Lower leg skin (tissue), 4 donors: ENCODE results near the gene THADA. TPM values are rescaled to one million over a fixed set of nuclear protein-coding genes. Genes with fewer than 3 reads are reported as not detected.

ENCODE experiments used
- DNase-seq, 2 donors: peaks; one replicate each; pipeline ENCODE4 v3.0.0-alpha.2; 2019; ENCODE audit warnings: low spot score in 2 of 2
- H3K4me3 ChIP-seq: fragments of 200-600 bp; sonication (generic); 2 replicates; pipeline ENCODE4 v1.5.1; 2017; ENCODE audit warnings: mild to moderate bottlenecking, low read depth; ENCODE audit not compliant: poor library complexity, severe bottlenecking
- CTCF ChIP-seq, 3 donors: fragments of 450-650 bp; IDR thresholded peaks; one replicate each; pipeline ENCODE4 v1.5.1; 2016; ENCODE audit warnings: antibody characterized with exemption in 3 of 3, mild to moderate bottlenecking in 3 of 3, moderate library complexity in 2 of 3
- POLR2A ChIP-seq, 2 donors: fragments of 450-650 bp; IDR thresholded peaks; one replicate each; pipeline ENCODE4 v1.6.1; 2016 to 2017; ENCODE audit warnings: antibody characterized with exemption in 2 of 2, mild to moderate bottlenecking in 1 of 2, moderate library complexity in 1 of 2
- WGBS, 2 donors: methylation state at CpG; one replicate each; pipeline ENCODE4 v1.1.5; 2018; 5-methylcytosine and 5-hydroxymethylcytosine counted together
- intact Hi-C: fragments of 100-400 bp; cut with DNase I; formaldehyde crosslinking; loops from one replicate; pipeline ENCODE4 v1.15.0; 2023; ENCODE audit warnings: low total_unique reads
- total RNA-seq, 4 donors: library from RNA; depleted of rRNA; stranded (reverse); fragments of >200 nt; gene quantifications; one replicate each; pipeline ENCODE4 v1.1.0, GENCODE V29; 2016

The THADA gene
- total RNA-seq, 4 donors from 2014 or later = 19.5 to 26.4 (median 22.2) TPM

- no peak for DNase-seq
- TF ChIP-seq POLR2A (IDR thresholded peaks at IDR 0.05) = no peak
- TF ChIP-seq CTCF (IDR thresholded peaks at IDR 0.05) = no peak
- intact Hi-C loops = no loop called here
- no peak overlapping the region for H3K4me3 ChIP-seq
- 86 to 96% methylated on average over 2 of the region's 2 CpGs for WGBS, 2 donors
Observed at GRCh38 chr2:43475922-43476321, 119.9 kb downstream of the THADA start.

GRCh38 chr2:43475137-43475846 lies 120.5 kb downstream of the THADA start:
- TF ChIP-seq CTCF (IDR thresholded peaks at IDR 0.05) = no peak
- TF ChIP-seq POLR2A (IDR thresholded peaks at IDR 0.05) = no peak
- H3K4me3 ChIP-seq = no peak overlapping the region
- intact Hi-C loops = no loop called here
- no peak for DNase-seq
- 93 to 95% methylated on average over 10 of the region's 10 CpGs for WGBS, 2 donors

- no peak overlapping the region for H3K4me3 ChIP-seq
- 80 to 82% methylated on average over 5 of the region's 5 CpGs for WGBS, 2 donors
- intact Hi-C loops = no loop called here
- TF ChIP-seq CTCF (IDR thresholded peaks at IDR 0.05) = no peak
- no peak for TF ChIP-seq POLR2A (IDR thresholded peaks at IDR 0.05)
- DNase-seq = no peak
Observed at GRCh38 chr2:43474273-43474672, 121.6 kb downstream of the THADA start.

- intact Hi-C loops = no loop called here
- 95 to 96% methylated on average over 8 of the region's 8 CpGs for WGBS, 2 donors
Observed at GRCh38 chr2:43473767-43474166, 122.1 kb downstream of the THADA start.

GRCh38 chr2:43472527-43473194 lies 123.2 kb downstream of the THADA start:
- TF ChIP-seq POLR2A (IDR thresholded peaks at IDR 0.05) (no peak), CTCF (IDR thresholded peaks at IDR 0.05) (no peak)
- WGBS, 2 donors = 89 to 93% methylated on average over 3 of the region's 3 CpGs
- DNase-seq = no peak
- H3K4me3 ChIP-seq = no peak overlapping the region
- intact Hi-C loops = no loop called here

More at GRCh38 chr2:43473767-43474166, 122.1 kb downstream of the THADA start:
- TF ChIP-seq POLR2A (IDR thresholded peaks at IDR 0.05) (no peak), CTCF (IDR thresholded peaks at IDR 0.05) (no peak)
- DNase-seq = no peak
- H3K4me3 ChIP-seq = no peak overlapping the region
